NCI-H446 treated with DMSO at 0.1 percent for 48 hours (cell line): ENCODE results near the gene PDZD7.

Experiments used
- DNase-seq: peaks from one replicate; lab custom pipeline; 2025; lab: John Stamatoyannopoulos, UW

PDZD7 gene

DNA sequence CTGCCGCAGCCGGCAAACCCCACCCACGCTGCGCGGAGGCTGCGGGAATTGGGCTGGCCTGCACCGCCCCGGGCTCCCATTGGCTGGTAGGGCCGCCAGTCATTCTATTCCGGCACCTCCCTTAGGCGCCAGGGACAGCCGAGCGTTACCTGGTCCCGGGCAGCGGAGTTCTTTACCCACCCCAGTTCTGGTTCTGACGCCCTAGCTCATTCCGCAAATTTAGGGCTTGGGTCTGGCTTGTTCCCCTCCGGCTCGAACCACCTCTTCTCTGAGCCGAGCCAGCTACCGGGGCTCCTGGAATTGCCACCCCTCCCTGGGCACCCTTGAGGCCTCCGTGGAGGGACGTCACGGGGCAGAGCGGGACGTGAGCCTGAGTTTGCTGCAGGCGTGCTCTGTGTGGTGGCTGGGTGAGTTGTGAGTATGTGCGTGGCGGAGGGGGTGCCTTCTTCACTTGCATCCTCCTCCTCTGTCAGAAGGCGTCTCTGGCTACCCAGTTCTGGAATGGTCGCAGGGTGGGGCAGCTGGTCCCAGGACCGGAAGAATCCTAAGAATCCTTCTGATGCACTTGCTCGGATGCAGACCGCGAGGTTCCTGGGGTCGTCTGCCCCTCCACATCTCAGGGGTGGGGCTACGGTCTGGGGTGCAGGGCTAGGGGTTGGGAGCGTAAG is at the start of gene PDZD7, which contains the start of gene SFXN3:
PDZD7 (minus strand) TSS at position 2 of the 668 bp plus-strand sequence. CDS start 910 bp downstream, outside the sequence.
SFXN3 (plus strand) TSS at position 107 of the 668 bp plus-strand sequence. CDS start 3,461 bp downstream, outside the sequence.
- DNase-seq: peak; percentile 55

DNA sequence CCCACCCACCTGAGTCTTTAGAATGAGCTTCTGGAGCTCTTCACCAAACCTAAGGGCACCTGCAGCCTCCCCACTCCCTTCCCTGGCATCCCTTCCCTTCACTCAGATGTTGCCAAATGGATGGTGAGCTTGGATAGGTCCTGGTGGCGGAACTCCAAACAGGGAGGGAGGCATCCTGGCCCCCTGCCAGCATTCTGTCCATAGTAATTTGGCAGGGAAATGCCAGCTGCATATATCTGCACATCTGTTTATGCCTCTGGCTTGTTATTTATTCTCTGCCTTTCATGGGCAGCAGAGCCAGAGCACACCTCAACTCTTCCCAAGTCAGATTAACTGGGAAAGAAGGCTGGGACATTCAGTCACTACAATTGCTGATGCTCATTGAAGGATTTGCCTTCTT is 48.9 kb upstream of the PDZD7 start:
- no peak for DNase-seq

DNA sequence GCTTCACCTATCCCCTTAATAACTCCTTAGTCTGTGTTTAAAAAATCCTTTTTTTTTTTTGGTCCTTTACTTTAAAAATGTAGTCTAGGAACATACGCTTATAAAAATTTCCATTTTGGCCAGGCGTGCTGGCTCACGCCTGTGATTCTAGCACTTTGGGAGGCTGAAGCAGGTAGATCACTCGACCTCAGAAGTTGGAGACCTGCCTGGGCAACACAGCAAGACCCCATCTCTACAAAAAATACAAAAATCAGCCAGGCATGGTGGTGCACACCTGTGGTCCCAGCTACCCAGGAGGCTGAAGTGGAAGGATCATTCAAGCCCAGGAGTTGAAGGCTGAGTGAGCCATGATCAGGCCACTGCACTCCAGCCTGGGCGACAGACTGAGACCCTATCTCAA is 45.7 kb upstream of the PDZD7 start:
- no peak for DNase-seq

DNA sequence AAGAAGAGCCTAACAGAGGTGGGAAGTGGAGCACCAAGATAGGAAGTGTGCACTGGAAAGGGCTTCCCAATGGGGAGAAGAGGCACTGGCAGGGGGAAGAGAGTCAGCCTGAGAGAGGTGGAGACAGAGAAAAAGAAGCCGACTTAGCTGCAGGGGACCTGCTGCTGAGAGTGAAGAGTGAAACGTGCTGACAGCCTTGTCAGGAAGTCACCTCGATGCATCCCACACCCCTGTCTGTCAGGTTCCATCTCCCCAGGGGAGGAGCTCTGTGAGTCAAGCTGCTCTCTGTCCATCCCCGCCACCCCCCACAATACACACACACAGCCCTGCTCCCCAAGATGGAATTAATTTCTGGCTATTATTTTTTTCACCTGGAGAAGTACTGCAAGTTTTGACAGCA is 44.8 kb upstream of the PDZD7 start:
- DNase-seq: no peak

DNA sequence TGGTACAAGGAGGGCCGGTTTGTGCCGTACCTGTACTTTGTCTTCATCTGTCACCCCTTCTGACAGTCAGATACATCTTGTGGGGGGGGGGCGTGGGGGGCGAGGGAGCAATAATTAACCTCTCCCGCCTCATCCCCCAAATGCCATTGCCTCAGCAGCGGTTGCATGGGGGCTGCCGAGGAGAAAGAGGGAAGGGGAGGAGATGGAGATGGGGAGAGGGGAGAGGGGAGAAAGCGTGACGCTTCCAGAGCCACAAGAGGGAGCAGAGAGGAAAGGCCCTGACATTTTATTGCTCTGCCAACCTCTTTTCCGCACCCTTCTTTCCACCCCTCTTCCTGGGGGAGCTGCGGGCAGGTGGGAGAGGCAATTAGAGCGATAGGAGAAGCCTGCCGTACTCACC is 42.7 kb upstream of the PDZD7 start:
- no peak for DNase-seq

DNA sequence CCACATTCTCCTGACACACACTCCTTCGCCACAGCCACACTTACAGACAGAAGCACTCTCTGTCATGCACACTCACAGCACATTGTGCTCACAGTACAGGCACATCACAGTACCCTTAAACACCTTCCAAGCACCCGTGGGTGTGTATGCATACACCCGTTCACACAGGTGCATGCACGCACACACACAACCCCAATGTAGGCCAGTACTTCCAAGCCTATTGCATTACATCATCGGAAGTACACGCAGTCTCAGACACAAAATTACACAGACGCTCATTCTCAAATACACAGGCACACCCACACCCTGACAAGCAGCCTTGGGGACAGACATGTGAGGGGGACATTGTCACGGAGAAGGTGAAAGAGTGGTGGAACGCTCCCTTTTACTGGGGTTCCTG is 42.0 kb upstream of the PDZD7 start:
- no peak for DNase-seq

DNA sequence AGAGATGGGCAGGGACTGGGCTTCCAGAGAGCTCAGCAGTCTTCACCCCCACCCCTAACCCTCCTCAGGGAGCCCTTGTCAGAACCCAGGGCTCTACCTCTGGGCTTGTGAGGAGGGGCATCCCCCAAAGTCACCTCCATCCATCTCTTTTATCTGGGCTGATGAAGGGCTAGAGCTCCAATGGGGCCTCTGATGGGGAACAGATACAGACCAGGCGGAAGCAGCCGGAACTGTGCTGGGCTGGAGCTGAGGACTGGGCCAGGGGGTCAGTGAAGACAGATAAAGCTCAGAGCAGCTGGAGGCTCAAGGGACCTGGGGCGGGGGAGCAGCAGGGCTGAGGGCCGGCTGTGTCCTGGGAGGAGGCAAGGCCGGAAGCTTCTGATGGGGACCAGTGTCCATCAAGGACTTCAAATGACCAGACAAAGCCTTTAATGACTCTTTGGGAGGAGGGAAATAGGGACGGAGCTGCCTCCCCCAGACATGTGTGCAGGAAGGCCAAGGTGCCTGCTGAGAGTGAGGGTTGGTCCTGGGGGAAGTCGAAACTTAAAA is 41.0 kb upstream of the PDZD7 start:
- no peak for DNase-seq

DNA sequence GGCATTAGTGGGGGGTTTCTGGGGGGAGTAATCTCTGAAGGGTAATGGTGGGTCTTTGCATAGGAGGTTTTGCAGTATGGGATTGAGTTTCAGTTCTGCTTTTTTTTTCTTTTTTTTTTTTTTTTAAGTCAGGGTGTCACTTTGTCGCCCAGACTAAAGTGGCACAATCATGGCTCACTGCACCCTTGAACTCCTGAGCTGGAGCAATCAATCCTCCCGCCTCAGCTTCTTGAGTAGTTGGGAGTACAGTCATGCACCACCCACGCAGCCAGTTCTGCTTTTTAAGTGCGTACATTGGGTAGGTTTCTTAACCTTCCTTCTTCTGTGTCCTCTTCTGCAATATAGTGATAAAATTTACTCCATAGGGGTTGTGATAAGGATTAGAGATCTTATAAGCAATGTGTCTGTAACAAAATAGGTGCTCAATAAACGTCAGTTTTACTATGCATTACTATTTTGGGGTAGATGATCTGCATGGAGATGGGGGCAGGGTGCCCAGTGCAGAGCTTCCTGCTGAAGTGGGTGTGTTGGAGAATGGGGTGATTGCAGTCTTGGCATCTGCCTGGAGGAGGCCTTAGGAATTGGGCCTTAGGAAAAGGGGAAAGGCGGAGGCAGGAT is 40.4 kb upstream of the PDZD7 start:
- no peak for DNase-seq

DNA sequence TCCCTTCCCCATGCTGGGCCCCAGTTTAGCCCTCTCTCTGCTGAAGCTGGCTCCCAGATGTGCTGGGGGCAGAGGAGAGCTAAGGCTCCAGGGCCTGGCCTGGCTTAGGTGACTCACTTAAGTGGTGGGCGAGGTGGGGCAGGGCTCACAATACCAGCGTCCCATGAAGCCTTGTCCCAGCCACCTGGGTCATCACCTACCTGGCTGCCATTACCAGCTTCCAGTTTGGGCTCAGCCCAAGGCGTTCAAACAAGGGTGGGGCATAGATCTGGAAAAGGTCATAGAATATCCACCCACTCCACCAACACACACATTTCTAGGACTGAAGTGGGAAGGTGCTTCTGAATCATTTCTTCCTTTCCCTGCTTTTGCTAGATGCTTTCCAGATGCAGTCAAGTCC is 39.2 kb upstream of the PDZD7 start:
- DNase-seq: no peak

DNA sequence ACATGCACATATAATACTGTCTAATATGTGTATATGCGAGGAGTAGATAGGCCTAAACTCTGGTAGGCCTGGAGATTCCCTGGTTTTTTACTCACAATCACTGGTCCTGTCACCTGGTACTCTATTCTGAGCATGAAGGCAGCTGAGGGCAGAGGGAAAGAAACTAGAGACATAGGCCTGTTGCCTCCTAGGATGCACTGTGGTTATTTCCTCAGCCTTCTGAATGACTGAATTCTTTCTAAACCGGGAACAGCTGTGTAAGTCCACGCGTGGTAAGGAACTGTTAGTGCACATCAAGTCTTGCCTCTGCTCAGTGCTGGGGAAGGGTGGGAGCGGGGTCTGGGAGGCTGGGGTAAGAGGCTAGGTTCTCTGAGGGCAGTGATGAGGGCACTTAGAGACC is 38.5 kb upstream of the PDZD7 start:
- no peak for DNase-seq

DNA sequence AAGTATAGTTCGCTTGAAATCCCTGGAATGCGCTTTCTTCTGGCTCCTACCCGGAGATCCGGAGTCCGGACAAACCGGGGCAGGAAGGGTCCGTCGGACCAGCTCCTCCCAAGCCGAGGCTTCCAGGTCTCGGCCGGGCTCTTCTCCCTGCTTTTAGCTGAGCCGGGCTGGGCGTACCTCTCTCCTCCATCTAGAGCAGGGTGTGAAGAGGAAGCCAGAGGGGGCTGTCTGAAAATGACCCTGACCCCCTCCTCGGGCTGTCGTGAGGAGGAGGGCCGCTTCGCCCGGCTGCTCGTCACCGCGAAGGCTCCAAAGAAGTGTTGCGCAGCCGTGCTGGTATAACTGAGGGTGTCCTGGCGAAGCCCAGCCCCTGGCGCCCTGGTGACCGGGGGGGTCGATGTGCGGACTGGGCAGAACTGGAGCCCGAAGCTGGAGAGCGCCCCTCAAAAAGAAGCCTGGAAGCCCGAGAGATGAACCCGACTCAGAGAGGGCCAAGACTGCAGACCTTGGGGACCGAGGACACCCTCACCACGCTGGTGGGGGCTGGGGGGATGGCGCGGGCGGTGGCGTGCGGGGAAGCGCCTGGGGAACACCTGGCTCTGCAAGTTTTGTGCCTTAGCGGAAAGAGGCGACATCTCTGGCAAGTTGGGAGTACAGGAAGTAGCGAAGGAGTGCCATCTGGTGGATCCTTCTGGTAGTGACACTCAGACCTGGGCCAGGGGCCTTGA is 36.6 kb upstream of the PDZD7 start:
- no peak for DNase-seq

DNA sequence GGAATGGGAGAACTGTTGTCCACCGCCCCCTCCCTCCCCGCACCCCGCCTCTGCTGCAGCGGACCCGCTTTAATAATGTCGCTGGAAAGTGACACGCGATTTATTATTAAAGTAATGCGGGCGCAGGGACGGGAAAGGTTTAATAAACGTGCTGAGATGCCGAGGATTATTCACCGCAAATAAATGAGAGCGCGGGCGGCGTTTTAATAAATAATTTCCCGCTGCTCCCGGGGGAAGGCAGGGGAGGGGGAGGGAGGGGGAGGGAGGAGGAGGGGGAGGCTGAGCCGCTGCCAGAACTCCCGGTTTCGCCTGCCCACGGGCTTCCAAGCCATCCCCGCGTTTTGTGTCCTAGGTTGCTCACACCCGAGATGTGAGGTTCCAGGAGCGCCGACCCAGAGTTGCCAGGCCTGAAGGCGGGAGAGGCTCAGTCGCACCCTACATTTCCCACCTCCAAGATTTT is 36.0 kb upstream of the PDZD7 start:
- DNase-seq: no peak

DNA sequence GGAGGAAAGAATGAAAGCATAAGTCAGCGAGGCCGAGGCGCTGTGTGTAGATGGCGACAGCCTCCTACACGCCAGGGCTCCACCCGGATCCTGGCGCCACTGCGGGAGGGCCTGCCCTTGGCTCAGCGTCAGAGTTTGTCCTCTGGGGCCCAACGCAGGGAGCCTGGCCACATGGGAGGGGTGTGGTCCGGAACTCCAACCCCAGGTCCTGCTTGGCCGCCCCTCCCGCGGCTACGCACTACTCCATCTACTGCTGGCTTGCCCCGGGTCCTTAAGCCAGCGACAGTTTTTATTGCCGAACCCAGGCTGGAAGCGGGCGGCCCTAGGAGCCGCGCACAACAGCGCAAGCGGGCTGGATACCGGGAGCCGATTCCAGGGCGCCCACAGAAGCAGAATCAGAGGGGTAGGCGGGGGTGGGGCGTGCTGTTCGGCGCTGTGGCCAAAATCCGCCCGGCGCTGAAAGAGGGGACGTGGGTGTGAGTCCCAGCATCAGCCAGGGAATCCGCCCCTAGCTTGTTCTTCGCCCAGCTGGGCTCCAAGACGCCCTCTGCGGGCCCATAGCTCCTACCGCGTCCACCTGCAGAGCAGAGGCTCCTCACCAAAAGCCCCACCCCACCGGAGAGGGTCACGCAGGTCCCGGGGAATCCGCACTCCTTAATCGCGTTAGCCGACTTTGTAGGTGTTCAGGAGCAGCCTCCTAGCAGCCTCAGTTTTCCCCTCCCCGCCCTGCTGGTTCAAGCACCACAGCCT is 35.4 kb upstream of the PDZD7 start:
- DNase-seq: no peak

DNA sequence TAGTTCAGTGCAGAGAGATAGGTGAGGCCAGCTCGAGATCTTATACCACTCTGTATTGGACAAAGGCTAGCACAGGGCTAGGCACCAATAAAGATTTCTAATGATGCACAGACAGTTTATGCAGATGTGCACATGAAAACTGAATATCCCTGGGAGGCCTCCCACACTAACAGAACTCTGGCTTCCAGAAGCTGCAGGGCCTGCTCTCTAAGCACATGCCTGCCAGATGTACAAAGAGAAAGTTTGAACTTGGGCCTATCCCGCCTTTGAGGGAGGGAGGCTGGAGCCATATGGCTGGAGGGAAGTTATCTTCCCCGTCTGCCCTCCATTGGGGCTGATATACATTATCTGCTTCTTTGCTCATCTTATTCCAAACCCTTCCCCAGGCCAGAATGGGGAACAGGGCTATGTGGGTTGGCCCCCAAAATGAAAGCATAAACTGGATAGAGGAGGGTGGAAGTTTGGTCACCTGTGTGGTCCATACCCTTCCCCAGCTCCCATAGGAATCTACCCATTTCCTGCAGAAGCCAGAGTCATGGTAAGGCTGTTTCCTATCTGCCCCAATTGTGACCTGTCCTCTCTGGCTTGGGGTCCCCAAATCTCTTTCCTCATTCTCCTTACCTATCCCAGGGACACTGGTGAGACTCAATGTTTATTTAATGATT is 34.7 kb upstream of the PDZD7 start:
- DNase-seq: no peak

DNA sequence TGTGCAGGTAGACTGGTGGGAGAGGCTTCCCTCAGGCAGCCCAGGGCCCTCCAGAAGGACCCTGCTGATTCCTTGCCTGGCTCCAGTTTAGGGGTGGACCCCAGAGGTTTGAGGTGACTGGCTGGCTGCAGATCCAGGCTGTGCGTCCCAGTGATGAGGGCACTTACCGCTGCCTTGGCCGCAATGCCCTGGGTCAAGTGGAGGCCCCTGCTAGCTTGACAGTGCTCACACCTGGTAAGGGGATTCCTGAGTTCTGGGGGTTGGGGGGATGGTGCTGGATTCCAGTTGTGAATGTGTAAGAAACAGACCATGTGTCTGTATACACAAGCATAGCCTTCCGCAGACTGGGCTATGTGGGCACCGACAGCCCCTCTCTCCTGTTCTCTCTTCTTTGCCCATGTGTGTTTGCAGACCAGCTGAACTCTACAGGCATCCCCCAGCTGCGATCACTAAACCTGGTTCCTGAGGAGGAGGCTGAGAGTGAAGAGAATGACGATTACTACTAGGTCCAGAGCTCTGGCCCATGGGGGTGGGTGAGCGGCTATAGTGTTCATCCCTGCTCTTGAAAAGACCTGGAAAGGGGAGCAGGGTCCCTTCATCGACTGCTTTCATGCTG is 33.6 kb upstream of the PDZD7 start:
- no peak for DNase-seq

DNA sequence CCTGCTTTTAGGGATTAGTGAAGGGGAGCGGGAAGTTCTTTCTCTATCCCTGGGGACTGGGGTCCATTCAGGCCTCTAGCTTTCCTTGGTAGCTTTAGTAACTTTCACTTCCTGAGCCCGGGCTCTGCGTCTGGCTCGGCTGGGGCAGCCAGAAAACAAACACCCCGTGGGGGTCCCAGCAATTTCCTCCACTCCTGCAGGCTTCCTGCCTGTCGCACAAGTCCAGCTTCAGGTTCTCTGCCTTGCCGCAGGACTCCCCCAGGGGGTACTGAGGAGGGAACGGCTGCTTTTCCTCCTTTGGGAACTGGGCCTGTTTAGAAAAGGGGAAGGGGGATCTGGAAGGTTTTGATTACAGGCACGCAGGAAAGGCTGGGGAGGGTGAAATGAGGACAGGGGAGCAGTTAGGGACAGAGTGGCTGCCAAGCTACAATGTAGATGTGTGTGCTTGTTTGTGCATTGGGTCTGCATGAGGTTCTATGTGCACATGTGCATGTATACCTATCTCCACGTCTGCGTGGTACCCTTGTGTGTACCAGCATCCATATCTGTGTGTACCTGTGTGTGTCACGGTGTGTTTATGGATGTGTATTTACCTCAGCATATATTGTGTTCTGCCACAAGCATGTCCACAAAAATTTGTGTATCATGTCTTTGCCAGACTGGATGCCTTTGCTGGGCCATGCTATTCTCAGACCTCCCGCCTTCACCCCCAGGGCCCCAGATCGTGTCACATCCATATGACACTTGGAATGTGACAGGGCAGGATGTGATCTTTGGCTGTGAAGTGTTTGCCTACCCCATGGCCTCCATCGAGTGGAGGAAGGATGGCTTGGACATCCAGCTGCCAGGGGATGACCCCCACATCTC is 32.9 kb upstream of the PDZD7 start:
- no peak for DNase-seq

DNA sequence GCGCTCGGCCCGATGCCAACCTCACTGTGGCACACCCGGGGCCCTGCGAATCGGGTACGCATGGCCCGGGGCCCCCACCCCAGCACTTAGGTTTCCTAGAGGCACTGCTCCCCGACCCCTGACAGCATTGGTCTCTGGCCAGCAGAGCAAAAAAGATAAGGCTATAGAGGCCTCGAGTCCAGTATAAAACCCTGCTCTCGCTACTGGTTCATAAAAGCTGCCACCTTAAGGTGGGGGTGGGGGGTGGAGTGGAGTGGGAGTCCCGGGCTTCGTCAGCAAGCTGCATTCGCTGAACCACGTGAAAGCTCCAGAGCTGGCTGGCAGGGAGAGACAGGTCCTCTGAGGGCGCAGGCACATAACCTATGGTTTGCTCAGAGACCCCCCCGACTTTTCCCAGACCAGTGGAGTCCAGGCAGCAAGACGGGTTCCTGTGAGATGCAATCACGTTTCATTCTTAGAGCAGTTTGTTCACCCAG is 32.2 kb upstream of the PDZD7 start:
- no peak for DNase-seq

DNA sequence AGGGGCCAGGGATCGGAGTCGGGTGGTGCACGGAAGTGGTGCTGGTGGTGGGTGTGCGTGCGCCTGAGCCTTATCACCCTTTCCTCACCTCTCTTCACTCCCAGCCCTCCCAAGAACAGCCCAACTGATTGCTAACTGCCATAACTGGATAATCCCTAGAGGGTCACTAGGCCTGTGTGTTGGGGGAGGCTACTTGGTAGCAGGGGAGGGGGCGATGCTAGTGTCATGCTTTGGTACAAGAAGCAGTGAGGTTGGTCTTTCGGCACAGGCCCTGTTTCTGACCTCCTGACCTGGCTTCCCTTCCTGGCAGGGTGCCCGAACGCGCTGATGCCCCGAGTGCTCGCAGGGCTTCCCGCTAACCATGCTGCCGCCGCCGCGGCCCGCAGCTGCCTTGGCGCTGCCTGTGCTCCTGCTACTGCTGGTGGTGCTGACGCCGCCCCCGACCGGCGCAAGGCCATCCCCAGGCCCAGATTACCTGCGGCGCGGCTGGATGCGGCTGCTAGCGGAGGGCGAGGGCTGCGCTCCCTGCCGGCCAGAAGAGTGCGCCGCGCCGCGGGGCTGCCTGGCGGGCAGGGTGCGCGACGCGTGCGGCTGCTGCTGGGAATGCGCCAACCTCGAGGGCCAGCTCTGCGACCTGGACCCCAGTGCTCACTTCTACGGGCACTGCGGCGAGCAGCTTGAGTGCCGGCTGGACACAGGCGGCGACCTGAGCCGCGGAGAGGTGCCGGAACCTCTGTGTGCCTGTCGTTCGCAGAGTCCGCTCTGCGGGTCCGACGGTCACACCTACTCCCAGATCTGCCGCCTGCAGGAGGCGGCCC is 31.5 kb upstream of the PDZD7 start:
- no peak for DNase-seq

DNA sequence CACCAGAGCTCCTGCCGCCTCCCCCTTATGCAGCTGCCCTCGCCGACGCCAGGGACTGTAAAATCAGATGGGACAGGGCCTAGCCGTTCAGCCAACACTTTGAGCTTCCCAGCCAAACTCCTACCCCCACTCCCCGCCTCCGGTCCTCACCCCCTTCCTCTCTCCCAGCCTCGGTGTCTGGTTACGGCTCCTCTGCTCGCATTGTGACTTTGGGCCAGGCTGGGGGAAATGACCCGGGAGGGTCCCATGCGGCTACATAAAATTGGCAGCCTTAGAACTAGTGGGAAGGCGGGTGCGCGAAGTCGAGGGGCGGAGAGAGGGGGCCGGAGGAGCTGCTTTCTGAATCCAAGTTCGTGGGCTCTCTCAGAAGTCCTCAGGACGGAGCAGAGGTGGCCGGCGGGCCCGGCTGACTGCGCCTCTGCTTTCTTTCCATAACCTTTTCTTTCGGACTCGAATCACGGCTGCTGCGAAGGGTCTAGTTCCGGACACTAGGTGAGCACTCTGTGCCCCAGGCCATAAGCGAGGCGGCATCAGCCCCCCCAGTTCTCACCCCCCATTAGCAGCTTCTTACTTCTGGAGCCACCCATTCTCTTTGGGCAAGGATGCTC is 30.8 kb upstream of the PDZD7 start, which contains the start of gene KAZALD1:
KAZALD1 (plus strand) TSS at position 366 of the 608 bp plus-strand sequence. CDS start 604 bp downstream, outside the sequence.
- DNase-seq: no peak
